ENCODE measurements around the gene ZNF614.
"Not testable (repeated sequence)": the region's sequence is repeated elsewhere in the genome, so short reads cannot be mapped to it uniquely, and the experiment has no call there.

ZNF614 gene

DNA sequence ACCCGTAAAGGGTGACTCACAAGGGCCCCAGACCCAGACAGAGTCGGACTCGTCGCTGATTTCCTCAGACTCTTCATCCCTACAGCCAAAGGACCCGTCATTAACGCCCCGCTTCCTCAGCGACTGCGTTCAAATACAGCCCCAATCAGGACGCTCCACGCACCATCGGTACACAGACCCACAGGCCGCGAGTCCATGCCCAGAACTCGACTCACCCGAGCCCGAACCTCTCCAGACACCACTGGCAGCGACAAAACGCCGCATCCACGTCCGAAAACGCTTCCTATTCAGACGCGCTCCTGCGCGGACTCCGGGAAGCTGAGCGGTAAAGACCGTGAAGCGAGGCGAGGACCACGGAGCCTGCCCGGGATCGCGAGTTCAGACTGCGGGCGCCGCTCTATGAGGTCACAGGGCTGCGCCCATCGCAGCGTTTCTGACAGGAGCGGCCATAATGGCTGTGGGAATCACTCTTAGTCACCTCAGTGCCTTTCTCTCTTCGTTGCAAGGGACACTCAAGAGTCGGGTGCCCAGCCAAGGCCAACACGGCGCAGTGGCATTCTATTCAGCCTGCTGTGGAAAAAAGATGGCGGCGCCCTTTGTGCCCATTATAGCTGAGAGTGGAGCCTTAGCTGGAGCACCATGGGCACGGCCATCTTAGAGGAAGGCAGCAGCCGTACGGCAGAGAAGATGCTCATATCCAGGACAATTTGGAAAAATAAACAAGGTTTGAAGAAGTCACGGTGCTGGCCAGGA, at the start of gene ZNF614:
Gene ZNF614, minus strand, starts transcription at position 353 of the 753 bp plus-strand sequence. CDS start 2,634 bp downstream, outside the sequence.
- peak; percentile 74 to 79 for DNase-seq (ENCODE audit: low read depth in 2 of 2)

DNA sequence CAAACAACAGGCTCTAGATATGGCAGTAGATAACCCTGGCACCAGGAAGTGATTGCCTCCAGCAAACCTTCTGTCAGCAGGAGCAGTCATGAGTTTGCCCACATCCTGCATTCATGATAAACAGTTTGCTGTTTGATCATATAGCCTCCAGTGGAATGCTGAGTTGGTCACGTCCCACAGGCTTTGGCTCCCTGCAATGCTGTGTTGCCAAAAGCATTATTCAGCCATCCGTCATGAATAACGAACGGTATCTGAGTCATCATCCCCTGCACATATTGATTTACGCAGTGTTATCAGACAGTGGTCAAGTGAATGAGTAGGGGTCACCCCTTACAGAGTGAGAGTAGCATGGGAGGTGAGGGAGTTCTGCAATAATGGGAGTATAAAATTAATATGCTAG, 42.3 kb upstream of the ZNF614 start:
- no peak for DNase-seq (ENCODE audit: low read depth in 2 of 2)

DNA sequence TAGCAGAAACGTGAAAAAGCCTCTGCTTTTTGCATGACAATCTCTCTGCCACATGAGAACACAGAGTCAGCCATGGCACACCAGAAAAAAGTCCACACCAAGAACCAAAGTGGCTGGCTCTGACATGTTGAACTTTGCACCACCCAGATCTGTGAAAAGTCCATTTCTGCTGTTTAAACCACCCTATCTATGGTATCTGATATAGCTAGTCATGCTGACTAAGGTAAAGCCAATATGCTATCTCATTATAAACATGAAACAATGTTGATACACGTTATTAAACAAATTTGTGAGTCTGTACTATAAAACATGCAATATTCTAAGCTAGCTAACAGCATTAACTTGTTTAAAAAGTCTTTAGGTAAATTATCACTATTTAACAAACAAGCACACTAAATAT, 41.5 kb upstream of the ZNF614 start:
- no peak for DNase-seq (ENCODE audit: low read depth in 2 of 2)

DNA sequence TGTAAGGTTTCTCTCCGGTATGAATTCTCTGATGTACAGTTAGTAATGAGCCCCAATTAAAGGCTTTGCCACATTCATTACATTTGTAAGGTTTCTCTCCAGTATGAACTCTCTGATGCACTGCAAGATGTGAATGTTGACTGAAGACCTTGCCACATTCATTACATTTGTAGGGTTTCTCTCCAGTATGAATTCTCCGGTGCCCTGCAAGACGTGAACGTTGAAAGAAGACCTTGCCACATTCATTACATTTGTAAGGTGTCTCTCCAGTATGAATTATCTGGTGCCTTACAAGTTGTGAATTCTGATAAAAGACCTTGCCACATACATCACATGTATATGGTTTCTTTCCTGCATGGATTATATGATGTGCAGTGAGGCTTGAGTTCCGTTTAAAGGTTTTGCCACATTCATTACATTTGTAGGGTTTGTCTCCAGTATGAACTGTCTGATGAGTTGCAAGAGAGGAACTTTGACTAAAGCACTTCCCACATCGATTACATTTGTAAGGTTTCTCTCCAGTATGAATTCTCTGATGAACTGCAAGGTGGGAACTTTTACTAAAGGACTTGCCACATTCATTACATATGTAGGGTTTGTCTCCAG, 38.2 kb upstream of the ZNF614 start:
- DNase-seq (ENCODE audit: low read depth in 2 of 2), result no peak

DNA sequence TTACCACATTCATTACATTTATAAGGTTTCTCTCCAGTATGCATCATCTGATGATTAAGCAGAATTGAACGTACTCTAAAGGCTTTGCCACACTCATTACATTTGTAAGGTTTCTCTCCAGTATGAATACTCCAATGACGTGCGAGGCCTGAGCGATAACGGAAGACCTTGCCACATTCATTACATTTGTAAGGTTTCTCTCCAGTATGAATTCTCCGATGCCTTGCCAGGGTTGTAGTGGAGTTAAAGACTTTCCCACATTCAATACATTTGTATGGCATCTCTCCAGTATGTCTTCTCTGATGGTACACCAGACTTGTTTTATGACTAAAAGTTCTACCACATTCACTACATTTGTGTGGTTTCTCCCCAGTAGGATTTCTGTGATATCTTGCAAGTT, 37.2 kb upstream of the ZNF614 start:
- no peak for DNase-seq (ENCODE audit: low read depth in 2 of 2)

DNA sequence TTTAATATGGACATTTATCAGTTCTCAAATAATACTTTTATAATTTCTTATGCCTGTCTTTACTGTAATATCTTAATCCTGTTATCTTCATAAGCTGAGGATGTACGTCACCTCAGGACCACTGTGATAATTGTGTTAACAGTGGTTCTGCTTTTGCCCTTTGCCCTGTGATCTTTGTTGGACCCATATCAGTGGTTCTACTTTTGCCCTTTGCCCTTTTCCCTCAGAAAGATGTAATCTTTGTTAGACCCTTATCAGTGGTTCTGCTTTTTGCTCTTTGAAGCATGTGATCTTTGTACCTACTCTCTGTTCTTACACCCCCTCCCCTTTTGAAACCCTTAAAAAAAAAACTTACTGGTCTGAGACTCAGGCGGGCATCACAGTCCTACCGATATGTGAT, 28.3 kb upstream of the ZNF614 start:
- DNase-seq (ENCODE audit: low read depth in 2 of 2), result not testable (repeated sequence)

DNA sequence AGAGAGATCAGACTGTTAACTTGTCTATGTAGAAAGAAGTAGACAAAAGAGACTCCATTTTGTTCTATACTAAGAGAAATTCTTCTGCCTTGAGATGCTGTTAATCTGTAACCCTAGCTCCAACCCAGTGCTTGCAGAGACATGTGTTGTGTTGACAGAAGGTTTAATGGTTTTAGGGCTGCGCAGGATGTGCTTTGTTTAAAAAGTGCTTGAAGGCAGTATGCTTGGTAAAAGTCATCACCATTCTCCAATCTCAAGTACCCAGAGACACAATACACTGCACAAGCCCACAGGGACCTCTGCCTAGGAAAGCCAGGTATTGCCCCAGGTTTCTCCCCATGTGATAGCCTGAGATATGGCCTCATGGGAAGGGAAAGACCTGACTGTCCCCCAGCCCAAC, 23.6 kb upstream of the ZNF614 start:
- DNase-seq (ENCODE audit: low read depth in 2 of 2), result not testable (repeated sequence)

DNA sequence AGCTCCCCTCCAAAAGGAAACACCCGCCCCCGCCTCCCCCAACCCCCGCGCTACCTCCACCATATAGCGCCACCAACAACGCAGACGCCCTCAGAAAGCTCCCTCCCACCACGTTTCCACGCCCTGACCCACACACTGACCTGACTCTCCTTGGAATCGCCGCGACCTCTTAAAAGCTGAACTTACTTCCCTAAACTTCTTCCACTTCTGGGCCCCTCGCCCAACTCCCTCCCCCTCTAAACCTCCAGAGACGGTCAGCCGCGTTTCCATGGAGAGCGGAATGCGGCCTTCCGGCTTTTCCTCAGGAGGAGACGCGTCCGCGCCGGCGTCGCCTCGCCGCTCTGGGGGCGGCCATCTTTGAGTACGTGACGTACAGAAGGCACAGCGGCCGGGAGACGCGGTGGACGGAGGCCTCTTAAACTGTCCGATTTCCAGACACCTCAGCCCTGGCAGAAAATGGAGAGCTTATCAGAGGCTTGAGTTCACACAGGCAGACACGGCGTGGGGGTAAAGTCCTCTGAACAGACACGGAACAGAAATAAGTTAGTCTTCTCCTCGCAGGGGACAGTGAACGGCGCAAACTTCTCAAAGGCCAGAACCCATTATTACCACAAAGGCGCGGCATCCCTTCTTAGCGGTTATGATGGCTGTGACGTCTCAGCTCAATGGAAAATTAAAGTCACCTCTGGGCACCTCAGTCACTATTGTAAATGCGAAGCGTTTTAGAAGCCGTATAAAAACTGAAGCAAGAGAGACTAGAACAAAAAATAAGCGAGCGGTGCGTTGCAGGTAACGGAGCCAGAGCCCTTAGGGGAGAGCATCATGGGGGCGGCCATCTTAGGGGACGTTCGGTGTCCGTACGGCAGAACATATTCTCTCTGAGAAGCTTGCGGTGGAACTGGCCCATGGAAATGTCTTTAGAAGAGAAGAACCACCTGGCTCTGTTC, 20.6 kb upstream of the ZNF614 start, which contains the start of gene ZNF432:
Gene ZNF432, minus strand, starts transcription at position 284 of the 947 bp plus-strand sequence. CDS start 1,970 bp downstream, outside the sequence.
- DNase-seq (ENCODE audit: low read depth in 2 of 2), result peak; percentile 68 to 75

DNA sequence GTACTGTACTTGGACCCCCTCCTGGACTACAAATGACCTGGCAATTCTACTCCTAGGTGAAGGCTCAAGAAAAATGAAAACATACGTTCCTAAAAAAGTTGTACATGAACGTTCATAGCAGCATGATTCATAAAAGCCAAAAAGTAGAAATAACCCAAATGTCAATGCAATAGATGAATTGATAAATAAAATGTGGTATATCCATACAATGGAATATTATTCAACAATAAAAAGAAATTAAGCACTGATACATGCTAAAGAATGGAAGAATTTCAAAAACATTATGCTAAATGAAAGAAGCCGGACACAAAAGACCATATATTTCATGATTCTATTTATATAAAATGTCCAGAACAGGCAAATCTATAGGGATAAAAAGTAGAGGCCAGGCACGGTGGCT, 11.0 kb upstream of the ZNF614 start:
- DNase-seq (ENCODE audit: low read depth in 2 of 2), result no peak

DNA sequence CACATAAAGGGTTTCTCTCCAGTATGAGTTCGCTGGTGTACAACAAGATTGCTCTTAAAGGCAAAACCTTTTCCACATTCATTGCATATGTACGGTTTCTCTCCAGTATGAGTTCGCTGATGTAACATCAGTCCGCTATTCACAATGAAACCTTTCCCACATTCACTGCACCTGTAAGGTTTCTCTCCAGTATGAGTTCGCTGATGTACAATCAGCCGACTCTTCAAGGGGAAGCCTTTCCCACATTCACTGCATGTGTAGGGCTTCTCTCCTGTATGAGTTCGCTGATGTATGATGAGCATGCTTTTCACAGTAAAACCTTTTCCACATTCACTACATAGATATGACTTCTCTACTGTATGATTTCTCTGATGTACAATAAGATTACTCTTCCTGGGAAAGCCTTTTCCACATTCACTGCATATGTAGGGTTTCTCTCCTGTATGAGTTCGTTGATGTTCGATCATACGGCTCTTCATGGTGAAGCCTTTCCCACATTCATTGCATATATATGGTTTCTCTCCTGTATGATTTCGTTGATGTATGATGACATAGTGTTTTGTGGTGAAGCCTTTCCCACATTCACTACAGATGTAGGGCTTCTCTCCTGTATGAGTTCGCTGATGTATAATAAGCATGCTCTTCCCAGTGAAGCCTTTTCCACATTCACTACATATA, 6.0 kb upstream of the ZNF614 start:
- no peak for DNase-seq (ENCODE audit: low read depth in 2 of 2)

DNA sequence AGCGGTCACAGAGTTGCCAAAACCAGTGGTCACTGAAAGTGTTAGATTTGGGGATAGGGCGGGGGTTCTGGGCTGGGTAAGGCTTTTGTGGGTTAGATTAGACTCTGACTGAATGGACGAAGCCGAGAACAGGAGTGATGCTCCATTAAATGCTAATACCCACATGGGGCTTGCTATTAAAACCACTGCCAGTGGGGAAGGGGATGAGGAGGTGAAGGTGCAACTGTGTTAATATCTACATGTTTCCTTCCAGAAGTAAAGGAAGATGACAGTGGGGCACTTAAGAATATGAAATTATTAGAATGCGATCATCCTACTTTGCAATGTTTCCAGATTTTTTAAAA, 573 bp upstream of the ZNF614 start:
- no peak for DNase-seq (ENCODE audit: low read depth in 2 of 2)

DNA sequence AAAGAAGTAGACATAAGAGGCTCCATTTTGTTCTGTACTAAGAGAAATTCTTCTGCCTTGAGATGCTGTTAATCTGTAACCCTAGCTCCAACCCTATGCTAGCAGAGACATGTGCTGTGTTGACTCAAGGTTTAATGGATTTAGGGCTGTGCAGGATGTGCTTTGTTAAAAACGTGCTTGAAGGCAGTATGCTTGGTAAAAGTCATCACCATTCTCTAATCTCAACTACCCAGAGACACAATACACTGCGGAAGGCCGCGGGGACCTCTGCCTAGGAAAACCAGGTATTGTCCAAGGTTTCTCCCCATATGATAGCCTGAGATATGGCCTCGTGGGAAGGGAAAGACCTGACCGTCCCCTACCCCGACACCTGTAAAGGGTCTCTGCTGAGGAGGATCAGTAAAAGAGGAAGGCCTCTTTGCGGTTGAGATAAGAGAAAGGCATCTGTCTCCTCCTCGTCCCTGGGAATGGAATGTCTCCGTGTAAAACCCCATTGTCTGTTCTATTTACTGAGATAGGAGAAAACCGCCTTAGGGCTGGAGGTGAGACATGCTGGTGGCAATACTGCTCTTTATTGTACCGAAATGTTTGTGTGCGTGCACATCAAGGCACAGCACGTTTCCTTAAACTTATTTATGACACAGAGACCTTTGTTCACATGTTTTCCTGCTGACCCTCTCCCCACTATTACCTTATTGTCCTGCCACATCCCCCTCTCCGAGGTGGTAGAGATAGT, 1.8 kb downstream of the ZNF614 start:
- not testable (repeated sequence) for DNase-seq (ENCODE audit: low read depth in 2 of 2)

DNA sequence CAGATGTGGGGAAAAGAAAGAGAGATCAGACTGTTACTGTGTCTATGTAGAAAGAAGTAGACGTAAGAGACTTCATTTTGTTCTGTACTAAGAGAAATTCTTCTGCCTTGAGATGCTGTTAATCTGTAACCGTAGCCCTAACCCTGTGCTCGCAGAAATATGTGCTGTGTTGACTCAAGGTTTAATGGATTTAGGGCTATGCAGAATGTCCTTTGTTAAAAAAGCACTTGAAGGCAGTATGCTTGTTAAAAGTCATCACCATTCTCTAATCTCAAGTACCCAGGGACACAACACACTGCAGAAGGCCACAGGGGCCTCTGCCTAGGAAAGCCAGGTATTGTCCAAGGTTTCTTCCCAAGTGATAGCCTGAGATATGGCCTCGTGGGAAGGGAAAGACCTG, 3.7 kb downstream of the ZNF614 start:
- not testable (repeated sequence) for DNase-seq (ENCODE audit: low read depth in 2 of 2)

DNA sequence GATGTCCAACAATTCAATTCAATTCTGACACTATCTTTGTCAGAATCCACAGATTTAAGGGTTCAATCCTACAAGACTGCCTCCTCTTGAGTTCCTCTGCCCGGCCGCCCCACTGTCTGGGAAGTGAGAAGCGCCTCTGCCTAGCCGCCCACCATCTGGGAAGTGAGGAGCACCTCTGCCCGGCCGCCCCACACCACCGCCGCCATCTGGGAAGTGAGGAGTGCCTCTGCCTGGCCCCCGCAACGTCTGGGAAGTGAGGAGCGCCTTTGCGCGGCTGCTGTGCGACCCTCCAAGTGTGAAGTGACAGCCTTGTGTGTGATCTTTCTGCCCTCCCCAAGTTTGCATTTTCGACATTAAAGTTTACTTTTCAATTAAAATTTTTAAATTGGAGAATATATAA, 6.0 kb downstream of the ZNF614 start:
- DNase-seq (ENCODE audit: low read depth in 2 of 2), result no peak

DNA sequence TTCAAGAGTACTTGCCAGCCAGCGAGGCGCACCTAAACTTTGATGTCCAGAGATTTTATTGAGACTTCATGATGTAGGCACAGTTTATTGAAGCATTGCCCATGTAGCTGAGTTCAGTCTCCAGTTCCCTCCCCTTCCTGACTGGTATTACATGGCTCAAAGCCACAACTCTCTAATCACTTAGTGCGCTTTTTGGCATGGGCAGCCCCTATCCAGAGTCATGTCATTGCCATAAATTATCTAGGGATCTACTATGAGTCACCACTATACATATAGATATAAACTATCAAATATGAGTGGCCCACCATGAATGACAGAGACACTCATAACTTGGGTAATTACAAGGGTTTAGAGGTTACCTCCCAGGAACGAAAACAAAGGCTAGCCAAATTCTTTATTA, 7.7 kb downstream of the ZNF614 start:
- DNase-seq (ENCODE audit: low read depth in 2 of 2), result no peak

DNA sequence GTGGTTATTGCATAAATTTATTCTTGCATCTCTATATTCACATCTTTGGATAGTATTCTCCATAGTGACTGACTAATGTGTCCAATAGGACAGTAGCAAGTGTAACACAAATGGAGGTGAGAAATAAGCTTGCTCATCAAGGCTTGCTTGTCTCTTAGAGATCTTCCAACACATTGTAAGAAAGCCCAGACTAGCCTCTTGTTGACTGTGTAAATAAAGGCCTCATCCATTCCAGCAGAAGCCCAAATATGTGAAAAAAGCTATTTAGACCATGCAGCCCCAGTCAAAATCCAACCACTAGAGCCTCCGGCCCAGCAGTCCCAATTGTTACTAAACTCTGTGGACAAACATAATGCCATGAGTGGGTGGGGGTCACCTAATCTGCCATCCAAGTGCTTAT, 17.5 kb downstream of the ZNF614 start:
- DNase-seq (ENCODE audit: low read depth in 2 of 2), result no peak

DNA sequence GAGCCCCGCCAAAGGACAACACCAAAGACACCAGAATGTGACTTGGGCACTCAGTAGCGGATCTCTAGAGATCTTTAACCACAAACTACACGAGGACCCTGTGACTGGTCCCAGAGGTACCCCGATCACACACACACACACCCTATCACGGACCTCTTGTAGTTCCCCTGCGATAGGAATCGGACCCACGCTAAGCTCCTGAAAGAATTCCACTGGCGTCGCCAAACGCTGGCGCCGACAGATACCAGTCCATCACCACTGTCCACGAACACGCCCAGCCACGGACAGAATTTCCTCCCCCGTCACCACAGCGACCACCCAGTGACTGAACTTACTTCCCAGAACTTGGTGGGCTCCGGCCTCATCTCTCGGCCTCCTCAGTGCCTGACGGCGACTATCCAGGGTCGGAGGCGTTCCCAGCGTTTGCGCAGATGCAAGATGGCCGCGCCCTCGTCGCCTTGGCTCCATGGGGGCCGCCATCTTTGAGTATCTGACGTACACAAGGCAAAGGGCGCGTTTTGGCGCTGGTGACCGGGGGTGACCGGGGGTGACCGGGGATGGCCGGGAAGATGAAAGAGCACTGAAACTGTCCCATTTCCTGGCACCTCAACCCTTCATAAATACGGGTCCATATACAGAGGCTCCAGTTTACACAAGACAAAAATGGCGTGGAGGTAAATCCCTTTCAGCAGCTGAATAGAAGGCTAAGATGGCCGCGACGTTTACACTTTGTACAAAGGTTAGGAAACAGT, 20.2 kb downstream of the ZNF614 start, which contains the start of gene ZNF615:
Gene ZNF615, minus strand, starts transcription at position 406 of the 752 bp plus-strand sequence. CDS start 4,500 bp downstream, outside the sequence.
- peak; percentile 72 to 82 for DNase-seq (ENCODE audit: low read depth in 2 of 2)

DNA sequence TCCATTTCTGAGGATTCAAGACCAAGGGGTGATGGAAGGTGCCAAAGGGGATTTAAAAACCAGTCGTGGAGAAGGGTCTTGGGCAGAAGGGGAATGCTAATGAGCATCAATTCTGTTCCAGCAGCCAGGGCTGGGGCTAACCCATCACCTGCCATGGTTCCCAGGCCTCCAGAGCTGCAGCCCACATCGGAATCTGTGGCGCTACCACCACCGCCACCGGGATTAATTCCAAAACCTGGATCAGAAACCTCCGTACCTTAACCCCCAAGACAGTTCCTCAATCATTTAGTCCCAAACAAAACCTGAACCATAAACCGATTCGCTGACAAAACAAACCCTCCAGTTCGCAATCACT, 20.8 kb downstream of the ZNF614 start:
- DNase-seq (ENCODE audit: low read depth in 2 of 2), result no peak

DNA sequence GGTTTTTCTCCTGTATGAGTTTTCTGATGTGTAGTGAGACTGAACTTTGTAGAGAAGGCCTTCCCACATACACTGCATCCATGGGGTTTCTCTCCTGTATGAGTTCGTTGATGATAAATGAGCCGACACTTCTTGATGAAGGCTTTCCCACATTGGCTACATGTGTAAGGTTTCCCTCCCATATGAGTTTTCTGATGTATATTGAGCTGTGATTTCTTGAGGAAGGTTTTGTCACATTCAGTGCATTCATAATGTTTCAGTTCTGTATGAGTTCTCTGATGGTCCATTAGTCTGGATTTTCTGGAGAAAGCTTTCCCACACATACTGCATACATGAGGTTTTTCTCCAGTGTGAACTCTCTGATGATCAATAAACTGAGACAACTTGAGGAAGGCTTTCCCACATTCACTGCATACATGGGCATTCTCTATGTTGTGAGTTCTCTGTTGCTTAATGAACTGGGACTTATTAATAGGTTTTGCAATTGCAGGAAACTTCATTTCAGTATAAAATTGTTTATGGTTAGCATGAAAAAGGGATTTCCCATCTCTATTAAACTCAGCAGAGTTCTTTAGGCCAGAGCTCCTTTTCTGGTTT, 34.0 kb downstream of the ZNF614 start:
- DNase-seq (ENCODE audit: low read depth in 2 of 2), result no peak

DNA sequence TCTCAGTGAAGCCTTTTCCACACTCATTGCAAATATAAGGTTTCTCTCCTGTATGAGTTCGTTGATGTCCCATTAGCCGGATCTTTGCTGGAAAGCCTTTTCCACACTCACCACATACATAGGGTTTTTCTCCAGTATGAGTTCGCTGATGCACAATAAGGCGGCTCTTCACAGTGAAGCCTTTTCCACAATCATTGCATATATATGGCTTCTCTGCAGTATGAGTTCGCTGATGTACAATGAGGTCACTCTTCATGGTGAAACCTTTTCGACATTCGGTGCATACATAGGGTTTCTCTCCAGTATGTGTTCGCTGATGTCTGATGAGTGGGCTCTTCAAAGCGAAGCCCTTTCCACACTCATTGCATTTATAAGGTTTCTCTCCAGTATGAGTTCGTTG, 34.8 kb downstream of the ZNF614 start:
- DNase-seq (ENCODE audit: low read depth in 2 of 2), result no peak
